Breast epithelium (tissue), 3 donors: ENCODE data around the gene CRTAP.

Source experiments
- POLR2A ChIP-seq: fragments of 450-650 bp; IDR thresholded peaks from one replicate; pipeline ENCODE4 v1.6.1; 2016; ENCODE audit warnings: antibody characterized with exemption, mild to moderate bottlenecking, moderate library complexity
- POLR2AphosphoS5 ChIP-seq, 3 donors: sonication (generic); formaldehyde crosslinking; IDR thresholded peaks; one replicate each; pipeline ENCODE4 v1.6.1; 2017; ENCODE audit warnings: antibody characterized with exemption in 3 of 3
- TF ChIP-seq, protein P1 (sequence below), 3 donors: fragments of 450-650 bp; IDR thresholded peaks; one replicate each; pipeline ENCODE4 v1.5.1; 2016 to 2017; ENCODE audit warnings: antibody characterized with exemption in 3 of 3, mild to moderate bottlenecking in 3 of 3, moderate library complexity in 3 of 3

DNA sequence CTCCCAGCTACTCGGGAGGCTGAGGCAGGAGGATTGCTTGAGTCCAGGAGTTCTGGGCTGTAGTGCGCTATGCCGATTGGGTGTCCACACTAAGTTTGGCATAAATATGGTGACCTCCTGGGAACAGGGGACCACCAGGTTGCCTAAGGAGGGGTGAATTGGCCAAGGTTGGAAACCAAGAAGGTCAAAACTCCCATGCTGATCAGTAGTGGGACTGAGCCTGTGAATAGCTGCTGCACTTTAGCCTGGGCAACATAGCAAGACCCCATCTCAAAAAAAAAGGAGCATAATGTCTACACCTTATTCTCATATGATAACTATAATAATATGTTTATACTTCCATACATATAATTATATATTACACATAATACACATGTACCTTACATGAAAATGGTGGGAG is 10.8 kb upstream of the CRTAP start:
- TF ChIP-seq, protein P1, sequence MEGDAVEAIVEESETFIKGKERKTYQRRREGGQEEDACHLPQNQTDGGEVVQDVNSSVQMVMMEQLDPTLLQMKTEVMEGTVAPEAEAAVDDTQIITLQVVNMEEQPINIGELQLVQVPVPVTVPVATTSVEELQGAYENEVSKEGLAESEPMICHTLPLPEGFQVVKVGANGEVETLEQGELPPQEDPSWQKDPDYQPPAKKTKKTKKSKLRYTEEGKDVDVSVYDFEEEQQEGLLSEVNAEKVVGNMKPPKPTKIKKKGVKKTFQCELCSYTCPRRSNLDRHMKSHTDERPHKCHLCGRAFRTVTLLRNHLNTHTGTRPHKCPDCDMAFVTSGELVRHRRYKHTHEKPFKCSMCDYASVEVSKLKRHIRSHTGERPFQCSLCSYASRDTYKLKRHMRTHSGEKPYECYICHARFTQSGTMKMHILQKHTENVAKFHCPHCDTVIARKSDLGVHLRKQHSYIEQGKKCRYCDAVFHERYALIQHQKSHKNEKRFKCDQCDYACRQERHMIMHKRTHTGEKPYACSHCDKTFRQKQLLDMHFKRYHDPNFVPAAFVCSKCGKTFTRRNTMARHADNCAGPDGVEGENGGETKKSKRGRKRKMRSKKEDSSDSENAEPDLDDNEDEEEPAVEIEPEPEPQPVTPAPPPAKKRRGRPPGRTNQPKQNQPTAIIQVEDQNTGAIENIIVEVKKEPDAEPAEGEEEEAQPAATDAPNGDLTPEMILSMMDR (IDR thresholded peaks at IDR 0.05), result no peak
- TF ChIP-seq POLR2A (no peak), POLR2AphosphoS5 (IDR thresholded peaks at IDR 0.05) (no peak)
